KBM-7 (cell line): ENCODE results near the gene SFRP5.

Experiments
- DNase-seq: peaks from one replicate; pipeline ENCODE4 v3.0.0-alpha.2; 2015
- in situ Hi-C: fragments of 300-500 bp; cut with MboI; formaldehyde crosslinking; loops from 2 replicates; pipeline ENCODE4 v1.14.3; 2020; ENCODE audit warnings: low sequenced_read_pairs, low pct_unique_long_range_greater_than_20kb, mixed read lengths

SFRP5 gene

DNA sequence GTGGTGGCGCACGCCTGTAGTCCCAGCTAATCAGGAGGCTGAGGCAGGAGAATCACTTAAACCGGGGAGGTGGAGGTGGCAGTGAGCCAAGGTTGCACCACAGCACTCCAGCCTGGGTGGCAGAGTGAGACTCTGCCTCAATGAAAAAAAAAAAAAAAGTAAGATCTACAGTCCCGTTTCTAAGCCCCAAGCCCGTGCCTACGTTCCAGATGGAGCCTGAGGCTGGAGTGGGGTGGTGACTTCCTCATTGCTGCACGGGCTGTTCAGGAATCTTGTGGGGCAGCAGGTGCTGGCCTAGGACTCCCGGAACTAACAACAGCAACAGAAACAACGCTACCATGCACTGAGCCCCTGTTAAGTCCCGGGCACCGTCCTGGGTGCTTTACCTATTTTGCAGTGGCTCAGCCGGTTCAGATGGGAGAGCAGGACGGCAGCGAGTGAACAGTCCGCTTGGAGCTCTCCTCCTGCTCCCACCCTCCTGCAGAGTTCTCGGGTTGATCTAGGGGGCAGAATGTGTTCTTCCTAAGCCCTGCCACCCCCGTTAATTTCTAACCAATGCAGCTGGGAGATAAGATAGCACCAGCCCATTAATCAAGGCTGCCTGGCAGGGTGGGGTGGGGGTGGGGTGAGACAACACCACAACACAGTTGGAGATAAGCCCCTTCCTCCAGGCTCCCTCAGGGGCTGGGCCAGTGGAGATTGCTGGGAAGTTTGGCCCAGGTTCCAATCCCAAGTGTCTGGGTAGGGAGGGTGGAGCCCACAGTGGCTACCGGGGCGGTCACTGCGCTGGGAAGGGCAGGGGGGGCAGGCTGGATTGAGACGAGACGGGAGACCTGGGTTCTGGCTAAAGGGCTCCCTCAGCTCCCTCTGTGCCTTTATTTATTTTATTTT lies 17.0 kb upstream of the SFRP5 start:
- peak; percentile 36 for DNase-seq
- in situ Hi-C loops = no loop called here

DNA sequence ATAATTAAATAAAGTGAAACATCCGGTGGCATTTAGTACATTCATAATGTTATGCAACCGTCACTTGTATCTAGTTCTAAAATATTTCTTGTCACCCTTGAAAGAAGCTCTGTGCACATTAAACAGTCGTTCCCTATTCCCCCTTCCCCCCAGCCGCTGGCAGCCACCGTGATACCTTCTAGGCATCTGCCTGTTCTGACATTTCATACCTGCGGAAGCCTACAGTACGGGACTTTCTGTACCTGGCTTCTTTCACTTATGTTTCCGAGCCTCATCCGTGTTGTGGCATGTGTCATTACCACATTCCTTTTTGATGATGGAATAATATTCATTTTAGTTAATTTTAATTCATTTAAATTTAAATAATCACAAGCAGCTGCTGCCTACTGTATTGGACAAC lies 13.9 kb upstream of the SFRP5 start:
- DNase-seq = no peak
- in situ Hi-C loops = no loop called here

DNA sequence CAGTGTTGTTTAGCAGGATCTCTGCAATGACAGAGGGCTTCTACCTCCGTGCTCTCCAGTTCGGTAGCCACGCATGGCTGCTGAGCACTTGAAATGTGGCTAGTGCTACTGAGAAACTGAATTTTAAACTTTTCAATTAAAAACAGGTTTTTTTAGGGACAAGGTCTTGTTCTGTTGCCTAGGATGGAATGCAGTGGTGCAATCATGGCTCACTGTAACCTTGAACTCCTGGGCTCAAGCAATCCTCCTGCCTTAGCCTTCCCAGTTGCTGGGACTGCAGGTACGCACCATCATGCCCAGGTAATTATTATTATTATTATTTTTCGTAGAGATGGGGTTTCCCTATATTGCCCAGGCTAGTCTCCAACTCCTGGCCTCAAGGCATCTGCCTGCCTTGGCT lies 13.4 kb upstream of the SFRP5 start:
- in situ Hi-C loops = no loop called here
- no peak for DNase-seq

DNA sequence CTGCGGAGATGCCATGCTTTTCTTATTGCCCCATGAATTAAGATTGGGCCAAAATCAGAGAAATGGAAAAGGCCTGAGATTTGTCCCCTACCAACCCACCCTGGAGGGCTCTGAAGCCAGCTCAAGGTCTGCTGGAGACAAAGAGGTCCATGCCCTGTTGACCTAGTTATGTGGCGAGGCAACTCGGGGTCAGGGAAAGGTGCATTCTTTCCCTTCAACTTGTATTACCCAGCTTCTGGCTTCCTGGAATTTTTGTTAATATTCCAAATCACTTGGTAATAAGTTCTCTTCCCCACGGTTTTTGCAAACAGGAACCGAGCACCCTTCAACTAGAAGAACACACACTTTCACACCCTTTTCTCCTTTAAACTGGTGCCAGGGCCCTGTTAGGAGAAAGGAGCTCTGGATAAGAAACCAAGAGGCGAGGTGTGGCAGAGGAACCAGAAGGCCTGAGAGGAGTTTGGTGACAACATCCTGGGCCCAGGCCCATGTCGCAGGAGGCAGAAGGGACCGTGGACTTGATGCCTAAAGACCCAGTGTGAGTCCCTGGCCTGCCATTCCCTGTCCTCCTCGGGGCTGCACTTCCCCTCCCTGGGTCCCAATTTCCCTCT lies 12.5 kb upstream of the SFRP5 start:
- in situ Hi-C loops = no loop called here
- DNase-seq = no peak

DNA sequence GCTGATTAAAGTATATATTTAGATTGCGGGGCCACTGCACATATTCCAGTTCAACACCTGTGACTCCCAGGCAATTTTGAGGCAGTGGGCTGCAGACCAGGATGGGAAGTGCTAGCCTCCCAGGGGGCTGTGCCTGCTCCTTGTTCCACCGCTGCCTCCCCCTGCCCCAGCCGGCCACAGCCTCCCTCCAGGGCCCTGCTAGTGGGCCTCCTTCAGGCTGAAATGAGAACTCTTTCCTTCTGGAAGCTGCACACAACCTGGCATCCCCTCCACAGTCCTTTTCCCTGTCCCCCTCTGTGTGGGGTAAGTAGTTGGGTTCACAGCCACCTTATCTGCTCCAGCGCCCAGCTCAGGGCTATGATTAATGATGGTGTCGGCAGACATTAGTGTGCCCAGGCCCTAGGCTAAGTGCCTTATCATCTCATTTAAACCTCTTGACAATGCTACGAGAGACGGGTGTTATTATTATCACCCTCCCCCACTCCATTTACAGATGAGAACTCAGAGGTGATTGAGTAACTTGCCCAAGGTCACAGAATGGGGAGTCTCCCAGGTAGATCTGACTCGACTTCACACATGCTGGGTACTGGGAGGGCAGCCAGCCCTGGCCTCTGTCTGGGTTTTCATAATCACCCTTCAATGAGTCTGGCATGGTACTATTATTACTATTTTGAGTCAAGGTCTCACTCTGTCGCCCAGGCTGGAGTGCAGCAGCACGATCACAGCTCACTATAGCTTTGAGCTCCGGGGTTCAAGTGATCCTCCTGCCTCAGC lies 10.8 kb upstream of the SFRP5 start:
- no peak for DNase-seq
- in situ Hi-C loops = no loop called here

DNA sequence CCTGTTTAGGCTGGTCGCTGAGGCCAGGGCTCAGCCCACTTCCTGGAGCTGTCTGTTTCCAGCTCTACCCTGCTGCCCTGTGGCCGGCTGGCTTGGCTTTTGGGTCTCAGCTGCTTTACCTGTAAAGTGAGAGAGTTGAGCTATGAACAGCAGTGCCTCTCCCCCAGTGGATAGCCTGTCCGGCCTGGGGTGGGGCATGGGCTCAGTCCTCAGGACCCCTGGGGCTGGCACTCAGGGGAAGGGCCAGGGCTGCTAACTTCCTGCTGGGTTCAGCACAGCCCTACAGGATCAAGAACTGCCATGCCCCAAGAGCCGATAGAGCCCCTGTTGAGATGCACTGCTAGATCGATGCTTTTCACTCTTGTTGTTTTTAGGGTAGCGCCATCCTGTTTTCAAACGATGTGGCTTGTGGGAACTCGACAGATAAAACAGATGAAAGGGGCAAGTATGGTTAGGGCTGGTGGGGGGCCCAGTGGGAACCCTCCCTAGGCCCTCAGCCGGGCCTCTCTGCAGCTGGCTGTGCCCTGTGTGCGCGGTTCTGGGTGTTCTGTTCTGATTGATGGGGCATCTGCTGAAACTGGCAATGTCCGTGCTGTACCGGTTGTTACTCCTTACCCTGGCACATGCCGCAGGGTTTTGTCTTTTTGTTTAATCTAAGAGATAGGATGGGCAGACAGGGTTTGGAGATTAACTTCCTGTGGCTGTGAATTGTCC lies 10.0 kb upstream of the SFRP5 start:
- in situ Hi-C loops = no loop called here
- DNase-seq = no peak

DNA sequence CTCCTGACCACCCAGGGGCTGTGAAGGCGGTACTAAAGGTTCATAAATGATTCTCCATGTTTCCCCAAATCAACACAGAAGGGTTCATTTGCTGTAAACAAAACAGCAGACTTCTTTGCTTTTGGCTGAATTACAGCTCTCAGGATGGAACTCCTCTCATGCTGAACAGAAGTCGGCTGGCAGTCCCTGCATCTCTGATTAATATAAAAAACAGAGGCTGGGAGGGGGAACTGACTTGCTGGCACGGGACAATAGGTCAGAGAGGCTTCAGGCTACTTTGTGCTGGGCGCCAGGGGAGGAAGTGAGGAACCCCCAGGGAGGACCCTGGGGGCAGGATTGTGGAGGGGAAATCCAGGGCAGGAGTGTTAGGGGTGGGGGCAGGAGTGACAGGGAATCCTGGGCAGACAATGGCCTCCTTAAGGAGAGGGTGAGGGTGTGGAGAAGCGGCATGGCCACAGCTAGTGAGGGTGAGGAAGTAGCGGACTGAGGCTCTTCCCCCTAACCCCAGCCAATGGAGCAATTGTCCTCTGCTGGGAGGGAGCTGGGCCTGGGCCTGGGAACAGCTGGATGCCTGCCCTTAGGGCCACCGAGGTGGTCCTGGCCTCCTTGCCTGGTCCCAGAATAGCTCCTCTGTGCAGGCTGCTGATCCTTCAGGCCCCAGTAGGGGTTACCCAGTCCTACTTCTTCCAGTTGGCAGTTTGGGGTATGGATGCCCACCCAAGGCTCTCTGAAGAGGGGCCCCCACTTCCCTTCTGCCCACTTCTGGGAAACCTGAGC lies 9.2 kb upstream of the SFRP5 start:
- peak; percentile 16 for DNase-seq
- in situ Hi-C loops = no loop called here

DNA sequence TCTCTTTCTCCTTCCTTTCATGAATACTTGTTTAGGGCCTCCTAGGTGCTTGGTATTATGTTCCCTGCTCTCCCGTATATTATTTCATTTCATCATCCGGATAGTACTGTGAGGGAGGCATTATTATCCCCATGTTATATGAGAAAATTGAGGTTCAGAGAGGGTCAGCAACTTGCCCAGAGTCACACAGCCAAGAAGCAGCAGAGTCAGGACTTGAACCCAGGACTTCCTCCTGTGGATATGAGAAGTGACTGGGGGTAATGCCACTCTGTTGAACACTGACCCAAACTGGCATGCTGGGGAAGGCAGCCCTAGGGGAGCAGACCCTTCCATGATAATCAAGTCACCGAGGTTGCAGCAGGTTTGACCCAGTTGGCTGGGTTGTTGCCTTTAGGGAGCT lies 8.2 kb upstream of the SFRP5 start:
- DNase-seq = no peak
- in situ Hi-C loops = no loop called here

DNA sequence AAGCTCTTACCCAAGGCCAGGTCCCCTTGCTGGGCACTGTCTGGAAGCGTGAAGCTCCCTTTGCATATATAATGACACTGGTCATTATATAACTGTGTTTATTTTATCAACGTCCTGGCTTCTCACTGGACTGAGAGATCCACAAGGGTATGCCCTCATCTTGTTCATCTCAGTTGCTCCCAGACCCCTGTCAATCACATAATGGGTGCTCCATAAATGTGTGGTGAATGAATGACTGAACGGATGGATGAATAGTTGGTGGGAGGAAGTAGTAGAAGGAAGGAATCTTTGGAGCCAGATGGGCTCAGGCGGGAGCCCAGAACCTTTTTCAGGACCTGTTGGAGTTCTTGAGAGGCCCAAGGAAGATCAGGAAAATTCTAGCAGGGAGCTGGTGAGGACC lies 7.7 kb upstream of the SFRP5 start:
- no peak for DNase-seq
- in situ Hi-C loops = no loop called here

DNA sequence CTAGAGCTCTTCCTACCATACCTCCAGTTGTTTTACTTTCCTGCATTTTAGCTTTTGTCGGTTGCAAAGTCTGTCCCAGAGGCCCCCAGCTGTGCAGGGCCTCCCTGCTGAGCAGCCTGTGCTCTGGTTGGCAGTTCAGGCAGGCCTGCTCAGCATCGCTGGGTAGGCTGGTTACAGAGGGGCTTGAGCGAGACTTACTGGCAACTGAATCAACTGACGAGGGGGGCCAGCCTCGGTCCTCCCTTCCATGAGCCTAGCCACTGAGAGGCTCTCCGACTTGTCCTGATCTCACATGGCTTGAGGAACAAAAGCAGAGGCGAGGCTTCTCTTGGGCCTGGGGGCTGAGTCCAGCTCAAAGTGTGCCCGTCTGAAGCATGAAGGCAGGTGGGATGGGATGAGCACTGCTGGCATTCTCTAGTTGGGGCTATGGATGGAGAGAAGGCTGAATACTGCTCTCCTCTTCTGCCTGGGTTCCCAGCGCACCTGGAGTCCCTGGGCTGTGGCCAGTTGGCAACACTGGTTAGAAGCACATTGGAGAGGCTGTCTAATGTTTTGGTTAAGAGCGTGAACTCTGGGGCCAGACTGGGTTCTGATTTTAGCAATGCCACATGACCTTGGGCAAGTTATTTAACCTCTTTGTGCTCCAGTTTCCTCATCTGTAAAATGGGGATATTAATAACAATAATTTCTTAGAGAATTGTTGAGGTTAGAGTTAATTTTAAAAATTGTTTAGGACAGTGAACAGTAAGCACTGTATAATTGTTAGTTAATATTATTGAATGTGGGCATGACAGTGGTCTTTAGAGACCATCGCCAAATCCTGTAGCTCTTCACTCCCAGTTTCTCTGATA lies 6.9 kb upstream of the SFRP5 start:
- no peak for DNase-seq
- in situ Hi-C loops = no loop called here

DNA sequence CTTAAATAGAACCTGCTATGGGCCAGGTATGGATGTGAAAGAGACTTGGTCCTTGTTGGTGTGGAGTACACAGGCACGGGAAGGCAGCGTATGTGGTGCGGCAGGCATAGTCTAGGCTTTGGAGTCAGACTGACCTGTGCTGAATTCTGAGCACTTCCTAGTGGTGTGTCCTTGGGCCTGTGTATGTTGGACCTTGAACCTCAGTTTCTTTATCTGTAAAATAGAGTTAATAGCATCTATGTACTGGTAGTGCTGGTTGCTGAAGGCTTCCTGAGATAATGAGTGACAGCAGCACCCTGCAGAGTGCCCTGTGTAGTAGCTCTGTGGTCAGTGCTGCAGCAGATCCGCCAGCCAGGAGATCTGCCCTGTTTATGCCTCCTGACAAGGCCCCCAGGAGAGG lies 5.3 kb upstream of the SFRP5 start:
- in situ Hi-C loops = no loop called here
- no peak for DNase-seq

DNA sequence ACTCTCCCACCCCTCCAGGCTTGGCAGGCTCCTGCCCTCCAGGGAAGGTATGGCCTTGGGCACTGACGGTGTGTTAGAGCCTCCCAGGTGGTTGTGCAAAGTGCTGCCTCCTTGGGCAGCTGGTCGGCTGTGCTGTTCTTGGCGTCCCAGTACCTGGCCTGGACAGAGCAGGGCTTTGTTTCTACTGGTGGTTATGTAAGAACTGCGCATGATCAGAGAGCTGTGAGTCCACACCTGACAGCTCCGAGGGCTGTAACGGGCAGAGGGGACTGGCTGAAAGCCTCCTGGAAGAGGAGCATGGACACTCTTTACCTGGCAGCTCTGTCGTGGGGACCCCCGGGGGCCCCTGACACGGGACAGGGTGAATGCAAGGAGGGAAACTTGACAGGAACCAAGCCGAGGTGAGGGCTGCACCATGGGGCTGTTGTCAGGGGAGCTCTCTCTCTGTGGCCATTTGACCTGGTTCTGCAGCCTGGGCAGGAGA lies 3.1 kb upstream of the SFRP5 start:
- DNase-seq = no peak
- in situ Hi-C loops = no loop called here

DNA sequence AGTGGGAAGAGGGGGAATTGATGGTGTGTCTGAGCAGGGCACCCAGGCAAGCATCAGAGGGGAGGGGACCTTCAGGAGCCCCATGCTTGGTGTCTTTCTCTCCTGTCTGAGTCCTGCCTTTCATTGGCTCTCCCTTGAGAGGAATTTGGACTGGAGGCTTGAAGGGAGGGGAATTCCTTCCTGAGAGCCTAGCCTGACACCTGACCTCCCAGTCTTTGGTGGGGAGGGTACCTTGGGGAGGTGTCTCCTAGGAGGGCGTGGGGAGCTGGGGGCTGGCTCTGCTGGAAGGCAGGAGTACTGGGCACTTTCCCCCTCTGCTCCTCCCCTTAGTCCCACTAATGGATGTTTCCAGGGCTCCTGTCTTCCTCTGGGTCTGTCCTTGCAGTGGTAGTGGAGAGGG lies 1.3 kb upstream of the SFRP5 start:
- in situ Hi-C loops = no loop called here
- DNase-seq = no peak

DNA sequence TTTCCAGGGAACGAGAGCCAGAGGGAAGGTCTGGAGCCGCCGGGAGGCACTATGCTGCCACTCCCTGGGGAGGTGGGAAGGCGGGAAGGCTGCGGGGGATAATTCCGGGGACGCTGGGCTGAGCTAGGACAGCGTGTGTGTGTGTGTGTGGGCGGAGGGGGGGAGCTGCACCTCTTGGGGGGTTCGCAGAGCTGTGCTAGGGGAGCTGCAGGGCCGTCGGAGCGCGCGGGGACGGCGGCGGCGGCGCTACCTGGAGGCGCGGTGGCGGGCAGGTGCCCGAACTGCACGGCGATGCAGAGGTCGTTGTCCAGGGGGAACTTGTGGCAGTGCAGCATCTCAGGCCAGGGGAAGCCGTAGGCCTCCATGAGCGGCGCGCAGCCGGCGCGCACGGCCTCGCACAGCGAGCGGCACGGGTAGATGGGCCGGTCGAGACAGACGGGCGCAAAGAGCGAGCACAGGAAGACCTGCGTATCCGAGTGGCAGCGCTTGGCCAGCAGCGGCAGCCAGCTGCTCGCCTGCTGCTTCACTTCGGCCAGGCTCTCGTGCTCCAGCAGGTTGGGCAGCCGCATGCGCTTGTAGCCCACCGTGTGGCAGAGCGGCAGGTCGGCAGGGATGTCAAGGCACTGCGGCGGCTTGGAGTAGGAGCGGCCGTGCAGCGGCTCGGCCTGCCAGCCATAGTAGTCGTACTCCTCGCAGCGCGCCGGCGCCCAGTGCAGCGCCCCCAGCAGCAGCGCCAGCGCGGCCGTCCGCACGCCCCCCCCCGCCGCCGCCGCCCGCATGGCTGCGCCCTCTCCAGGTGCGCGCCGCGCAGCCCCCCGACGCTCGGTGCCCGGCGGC lies 526 bp downstream of the SFRP5 start:
- peak; percentile 40 for DNase-seq
- in situ Hi-C loops = no loop called here

DNA sequence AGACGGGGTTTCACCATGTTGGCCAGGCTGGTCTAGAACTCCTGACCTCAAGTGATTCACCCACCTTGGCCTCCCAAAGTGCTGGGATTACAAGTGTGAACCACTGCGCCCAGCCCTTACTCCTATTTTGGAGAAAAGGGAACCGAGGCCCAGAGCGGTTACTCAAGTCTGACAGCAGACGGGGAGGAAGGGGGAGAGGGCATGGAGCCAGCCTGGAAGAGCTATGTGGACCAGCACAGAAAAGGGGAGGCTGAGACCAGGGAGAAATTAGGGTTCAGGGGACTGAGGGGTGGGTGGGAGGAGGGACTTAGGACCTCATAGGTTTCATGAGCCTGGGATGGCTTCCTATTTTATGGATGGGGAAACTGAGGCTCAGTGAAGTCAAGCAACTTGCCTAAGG lies 1.5 kb downstream of the SFRP5 start:
- no peak for DNase-seq

DNA sequence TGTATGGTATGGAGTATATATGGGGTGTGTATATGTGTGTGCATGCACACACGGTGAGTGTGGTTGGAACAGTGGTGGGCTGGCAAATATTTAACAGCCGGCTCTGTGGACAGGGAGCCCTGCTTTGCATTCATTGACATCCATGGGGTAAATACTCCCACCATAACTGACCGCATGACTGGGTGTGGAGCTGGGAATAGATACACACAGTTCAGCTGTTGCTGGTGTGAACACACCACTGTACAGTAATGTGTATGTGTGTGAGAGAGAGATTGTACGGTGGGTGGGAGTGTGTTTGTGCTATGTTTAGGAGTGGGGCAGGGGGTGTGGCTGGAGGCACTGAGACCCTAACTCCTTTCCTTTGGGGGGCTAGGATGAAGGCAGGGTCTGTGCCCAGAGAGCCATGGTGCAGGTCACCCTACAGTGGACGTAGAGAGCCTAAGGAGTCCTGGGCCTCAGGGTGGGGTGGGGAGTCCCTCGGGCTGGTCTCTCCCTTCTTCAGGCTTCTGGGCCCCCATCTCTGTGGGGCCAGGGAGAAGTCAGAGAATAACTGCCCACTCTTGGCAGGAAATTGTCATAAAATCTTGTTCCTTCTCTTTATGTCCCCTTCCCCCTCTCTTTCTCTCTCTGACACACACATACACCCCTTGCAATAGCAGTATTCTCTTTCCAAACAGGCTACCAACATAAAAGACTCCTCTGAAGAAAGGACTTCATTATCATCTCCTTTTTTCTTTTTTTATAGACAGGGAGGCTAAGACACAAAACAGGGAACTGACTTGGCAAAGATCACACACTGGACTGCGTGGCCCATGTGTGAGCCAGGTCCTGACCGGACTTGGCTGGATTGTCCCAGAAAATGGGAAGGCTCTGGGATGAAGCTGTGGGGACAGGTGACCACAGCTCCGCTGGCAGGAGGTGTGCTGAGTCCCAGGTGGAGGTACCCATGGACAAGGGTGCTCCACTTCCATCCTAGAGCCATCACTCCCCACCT lies 3.2 kb downstream of the SFRP5 start:
- in situ Hi-C loops = no loop called here
- no peak for DNase-seq

More for the DNA sequence above, 1.5 kb downstream of the SFRP5 start:
- in situ Hi-C loops = no loop called here
